ENCODE results near the gene MYD88.

Gene MYD88

DNA sequence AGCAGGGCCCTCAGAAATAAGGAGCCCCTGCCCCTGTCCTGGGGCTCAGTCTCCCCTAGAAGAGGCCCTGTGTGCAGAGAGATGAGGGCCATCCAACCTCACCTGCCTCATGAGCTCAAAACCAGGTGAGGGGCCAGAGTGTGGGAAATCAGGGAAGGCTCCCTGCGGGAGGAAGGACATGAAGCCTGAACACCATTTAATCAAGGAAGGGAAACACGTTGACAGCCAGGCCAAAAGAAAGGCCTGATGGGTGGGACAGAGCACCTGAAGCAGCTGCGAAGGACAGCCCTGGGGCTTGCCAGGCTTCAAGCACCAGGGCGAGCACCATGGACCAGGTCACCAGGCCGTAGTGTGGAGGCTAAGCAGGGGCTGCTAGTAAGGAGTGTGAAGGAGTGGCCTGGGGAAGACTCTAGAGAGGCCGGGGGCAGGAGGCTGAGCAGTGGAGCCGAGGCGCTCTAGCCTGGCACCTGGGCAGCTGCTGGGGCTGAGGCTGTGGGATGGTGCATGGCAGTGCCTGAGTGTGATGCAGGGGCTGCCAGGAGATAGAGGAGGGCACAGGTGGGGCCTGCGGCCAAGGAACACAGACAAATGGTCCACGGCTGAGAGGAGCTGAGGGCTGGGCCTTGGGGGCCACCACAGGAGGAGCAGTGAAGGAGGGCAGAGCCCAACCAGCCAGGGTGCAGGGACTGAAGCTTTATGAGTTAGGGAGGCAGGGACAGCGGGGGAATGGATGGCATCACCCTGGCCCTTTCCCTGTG lies 17.6 kb upstream of the MYD88 start:
- H3K4me3 ChIP-seq: no peak overlapping the region
- H3K27ac ChIP-seq: no peak overlapping the region
- peaks cover 11 to 19% (median 13%) of the 10 kb centered on the region in 10 experiments for H3K4me1 ChIP-seq
- TF ChIP-seq Cebpa-rat (IDR thresholded peaks at IDR 0.05): no peak
- no peaks in the 10 kb centered on the region for H3K9me3 ChIP-seq (replicated peaks in 1 of 11)
- peaks cover 28 to 100% (median 68%) of the 10 kb centered on the region in 11 experiments; a peak in 21 of 22 replicates for H4K20me1 ChIP-seq
- H3K36me3 ChIP-seq: peaks cover 61 to 82% (median 71%) of the 10 kb centered on the region in 11 experiments
- H3K27me3 ChIP-seq: peaks cover 0 to 3% (median 0%) of the 10 kb centered on the region in 11 experiments; a peak in 1 of 22 replicates
- H3K9ac ChIP-seq: no peak overlapping the region
- H3K4me2 ChIP-seq: no peak overlapping the region

GRCh38 chr3:38121451-38121831 lies 17.0 kb upstream of the MYD88 start:
- no peak overlapping the region for H3K4me3 ChIP-seq
- H3K36me3 ChIP-seq: peaks cover 67 to 88% (median 77%) of the 10 kb centered on the region in 11 experiments
- no peak overlapping the region for H3K9ac ChIP-seq
- H3K27ac ChIP-seq: no peak overlapping the region
- H3K9me3 ChIP-seq (replicated peaks in 1 of 11): no peaks in the 10 kb centered on the region
- no peak overlapping the region for H3K4me2 ChIP-seq
- no peak for TF ChIP-seq Cebpa-rat (IDR thresholded peaks at IDR 0.05)
- H3K27me3 ChIP-seq: no peaks in the 10 kb centered on the region
- H4K20me1 ChIP-seq: peaks cover 27 to 100% (median 70%) of the 10 kb centered on the region in 11 experiments; a peak in 20 of 22 replicates
- peaks cover 6 to 13% (median 7%) of the 10 kb centered on the region in 10 experiments; a peak in 19 of 20 replicates for H3K4me1 ChIP-seq

DNA sequence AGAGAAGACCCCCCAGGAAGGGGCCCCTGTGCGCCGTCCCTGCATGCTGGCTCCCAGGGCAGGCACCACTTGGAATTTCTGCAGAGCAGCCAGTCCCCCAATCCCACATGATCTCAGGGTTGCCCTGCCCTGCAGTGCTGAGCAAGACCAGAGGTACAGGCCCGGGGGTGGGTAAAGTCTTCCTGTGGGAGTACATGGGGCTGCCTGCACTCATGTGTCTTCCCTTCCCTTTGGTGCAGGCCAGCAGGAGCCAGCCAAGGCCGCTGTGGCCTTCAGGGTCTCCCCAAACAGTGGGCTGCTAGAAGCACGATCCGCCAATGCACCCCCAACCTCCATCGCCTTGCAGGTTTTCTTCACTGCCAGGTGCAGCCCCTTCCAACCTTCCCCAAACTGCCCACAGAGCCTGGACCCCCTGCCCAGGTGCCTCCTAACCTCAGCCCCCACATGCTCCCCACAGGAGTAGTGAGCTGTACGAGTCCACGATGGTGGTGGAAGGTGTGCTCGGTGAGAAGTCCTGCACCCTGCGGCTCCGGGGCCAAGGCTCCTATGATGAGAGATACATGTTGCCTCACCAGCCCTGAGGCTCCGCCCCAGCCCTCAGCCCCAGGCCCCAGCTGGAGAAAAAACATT lies 16.5 kb upstream of the MYD88 start:
- H3K9me3 ChIP-seq (replicated peaks in 1 of 11): no peaks in the 10 kb centered on the region
- no peak overlapping the region for H3K27ac ChIP-seq
- no peak overlapping the region for H3K4me3 ChIP-seq
- peaks cover under 1 to 8% (median 3%) of the 10 kb centered on the region in 10 experiments; a peak in 14 of 20 replicates for H3K4me1 ChIP-seq
- no peak overlapping the region for H3K9ac ChIP-seq
- peaks cover 72 to 93% (median 82%) of the 10 kb centered on the region in 11 experiments for H3K36me3 ChIP-seq
- H3K27me3 ChIP-seq: no peaks in the 10 kb centered on the region
- peaks cover 25 to 100% (median 70%) of the 10 kb centered on the region in 11 experiments; a peak in 20 of 22 replicates for H4K20me1 ChIP-seq
- TF ChIP-seq Cebpa-rat (IDR thresholded peaks at IDR 0.05): no peak
- no peak overlapping the region for H3K4me2 ChIP-seq

DNA sequence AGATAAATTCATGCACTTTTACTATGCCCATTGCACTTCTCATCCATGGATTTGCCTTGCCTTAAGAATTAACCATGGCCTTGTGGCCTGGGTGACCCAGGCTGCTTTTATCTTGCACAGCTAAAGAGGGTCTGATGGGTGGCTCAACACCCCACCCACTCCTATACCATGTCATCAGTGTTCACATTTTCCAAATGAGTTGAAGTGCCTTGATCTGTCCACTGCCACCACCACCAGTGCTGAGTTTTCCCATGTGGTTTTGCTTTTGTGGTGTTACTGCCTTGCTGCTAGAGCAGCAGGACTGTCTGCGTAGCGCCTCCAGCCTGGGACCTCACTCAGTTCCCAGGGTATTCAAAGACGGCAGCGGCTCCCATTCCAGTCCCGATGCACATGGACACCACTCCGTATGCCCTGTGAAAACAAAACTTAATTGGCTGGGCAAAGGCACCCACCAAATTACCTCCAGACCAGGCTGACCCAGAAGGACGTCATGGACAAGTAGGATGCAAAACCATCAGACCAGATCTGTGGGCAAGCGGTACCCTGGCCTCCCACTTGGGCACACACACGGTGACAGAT lies 15.7 kb upstream of the MYD88 start:
- no peak for TF ChIP-seq Cebpa-rat (IDR thresholded peaks at IDR 0.05)
- Histone ChIP-seq H3K4me2 (no peak overlapping the region), H3K9ac (no peak overlapping the region), H3K9me3 (replicated peaks in 1 of 11) (no peaks in the 10 kb centered on the region), H4K20me1 (peaks cover 22 to 100% (median 70%) of the 10 kb centered on the region in 11 experiments; a peak in 19 of 22 replicates), H3K27ac (no peak overlapping the region), H3K4me3 (no peak overlapping the region), H3K27me3 (no peaks in the 10 kb centered on the region), H3K4me1 (peaks cover 0 to 14% (median 0%) of the 10 kb centered on the region in 10 experiments; a peak in 8 of 20 replicates), H3K36me3 (peaks cover 80 to 96% (median 90%) of the 10 kb centered on the region in 11 experiments)

- no peak overlapping the region for H3K27ac ChIP-seq
- H3K9ac ChIP-seq: no peak overlapping the region
- peaks cover 0 to 31% (median 1%) of the 10 kb centered on the region in 10 experiments; a peak in 10 of 20 replicates for H3K4me1 ChIP-seq
- H3K4me3 ChIP-seq: no peak overlapping the region
- H3K36me3 ChIP-seq: peaks cover 98 to 100% (median 99%) of the 10 kb centered on the region in 11 experiments
- no peak for TF ChIP-seq Cebpa-rat (IDR thresholded peaks at IDR 0.05)
- H3K9me3 ChIP-seq (replicated peaks in 1 of 11): no peaks in the 10 kb centered on the region
- no peak overlapping the region for H3K4me2 ChIP-seq
- peaks cover 26 to 100% (median 75%) of the 10 kb centered on the region in 11 experiments; a peak in 19 of 22 replicates for H4K20me1 ChIP-seq
- no peaks in the 10 kb centered on the region for H3K27me3 ChIP-seq
Observed at GRCh38 chr3:38124324-38125122, 13.9 kb upstream of the MYD88 start.

- no peak overlapping the region for H3K4me2 ChIP-seq
- H3K36me3 ChIP-seq: peaks cover 99 to 100% (median 100%) of the 10 kb centered on the region in 11 experiments
- peaks cover 34 to 100% (median 80%) of the 10 kb centered on the region in 11 experiments; a peak in 19 of 22 replicates for H4K20me1 ChIP-seq
- peaks cover 6 to 40% (median 11%) of the 10 kb centered on the region in 10 experiments for H3K4me1 ChIP-seq
- no peak overlapping the region for H3K4me3 ChIP-seq
- no peak overlapping the region for H3K9ac ChIP-seq
- no peak for TF ChIP-seq Cebpa-rat (IDR thresholded peaks at IDR 0.05)
- H3K27me3 ChIP-seq: no peaks in the 10 kb centered on the region
- no peaks in the 10 kb centered on the region for H3K9me3 ChIP-seq (replicated peaks in 1 of 11)
- no peak overlapping the region for H3K27ac ChIP-seq
Observed at GRCh38 chr3:38125305-38126120, 12.9 kb upstream of the MYD88 start.

GRCh38 chr3:38126121-38126892 lies 12.2 kb upstream of the MYD88 start:
- no peak for TF ChIP-seq Cebpa-rat (IDR thresholded peaks at IDR 0.05)
- H3K9me3 ChIP-seq (replicated peaks in 1 of 11): no peaks in the 10 kb centered on the region
- no peak overlapping the region for H3K9ac ChIP-seq
- peaks cover 13 to 48% (median 19%) of the 10 kb centered on the region in 10 experiments for H3K4me1 ChIP-seq
- H4K20me1 ChIP-seq: peaks cover 36 to 100% (median 88%) of the 10 kb centered on the region in 11 experiments; a peak in 19 of 22 replicates
- H3K27me3 ChIP-seq: no peaks in the 10 kb centered on the region
- no peak overlapping the region for H3K4me3 ChIP-seq
- H3K36me3 ChIP-seq: peaks cover 99 to 100% (median 100%) of the 10 kb centered on the region in 11 experiments
- H3K4me2 ChIP-seq: no peak overlapping the region
- no peak overlapping the region for H3K27ac ChIP-seq
